Stomach (tissue), 9 donors: ENCODE measurements around the gene DPP6. TPM values are rescaled to one million over a fixed set of nuclear protein-coding genes. Genes with fewer than 3 reads are reported as not detected.

ENCODE experiments used
- DNase-seq, 2 donors: peaks; one replicate each; pipeline versions ENCODE4 v3.0.0 to v3.0.0-alpha.2; 2013 to 2019
- H3K27ac ChIP-seq, 5 donors: fragments of 200-600 bp in 4 of 5; sonication (generic) in 4 of 5; one replicate each; pipeline ENCODE4 v1.5.1; 2013 to 2019; ENCODE audit warnings: mild to moderate bottlenecking in 1 of 5, moderate library complexity in 1 of 5
- H3K27me3 ChIP-seq, 3 donors: fragments of 200-600 bp; sonication (generic); one replicate each; pipeline ENCODE4 v1.5.1; 2017 to 2019; ENCODE audit warnings: mixed run types in 1 of 3
- H3K36me3 ChIP-seq, 4 donors: fragments of 200-600 bp; sonication (generic); 1 replicate in 3 of 4; 2 replicates in 1 of 4; pipeline ENCODE4 v1.5.1; 2016 to 2019
- H3K4me1 ChIP-seq, 4 donors: fragments of 200-600 bp; sonication (generic); one replicate each; pipeline ENCODE4 v1.5.1; 2016 to 2019
- H3K4me3 ChIP-seq, 4 donors: fragments of 200-600 bp; sonication (generic) in 3 of 4; one replicate each; pipeline ENCODE4 v1.5.1; 2016 to 2019; ENCODE audit warnings: mild to moderate bottlenecking in 1 of 4
- H3K9me3 ChIP-seq, 4 donors: fragments of 200-600 bp; sonication (generic); one replicate each; pipeline ENCODE4 v1.5.1; 2016 to 2019
- CTCF ChIP-seq, 7 experiments: fragments of 450-650 bp in 4 of 7; fragments of 200-600 bp in 3 of 7; sonication (generic) in 3 of 7; IDR thresholded peaks; one replicate each; pipeline ENCODE4 v1.5.1; 2016 to 2019; ENCODE audit warnings: antibody characterized with exemption in 7 of 7, control low read depth in 2 of 7, mild to moderate bottlenecking in 1 of 7
- EP300 ChIP-seq: sonication (generic); formaldehyde crosslinking; IDR thresholded peaks from one replicate; pipeline ENCODE4 v1.6.1; 2017; ENCODE audit warnings: antibody characterized with exemption
- POLR2A ChIP-seq, 4 donors: fragments of 450-650 bp; IDR thresholded peaks; one replicate each; pipeline ENCODE4 v1.6.1; 2016; ENCODE audit warnings: antibody characterized with exemption in 4 of 4, control low read depth in 2 of 4, mild to moderate bottlenecking in 1 of 4, moderate library complexity in 1 of 4
- POLR2AphosphoS5 ChIP-seq, 3 donors: sonication (generic); formaldehyde crosslinking; IDR thresholded peaks; one replicate each; pipeline ENCODE4 v1.6.1; 2016; ENCODE audit warnings: antibody characterized with exemption in 3 of 3
- WGBS, 5 donors: extraction: QIAGEN DNeasy Blood & Tissue Kit in 3 of 5; methylation state at CpG; one replicate each; pipeline versions ENCODE4 v1.1.5 to v1.1.7; 2013 to 2018; 5-methylcytosine and 5-hydroxymethylcytosine counted together
- intact Hi-C: fragments of 100-400 bp; cut with DNase I; formaldehyde crosslinking; loops from one replicate; pipeline ENCODE4 v1.15.1; 2023; ENCODE audit warnings: low total_unique reads
- polyA plus RNA-seq, 3 donors: library from polyadenylated mRNA; stranded (reverse); fragments of 200-250 nt; gene quantifications; one replicate each; pipeline ENCODE4 v1.2.3, GENCODE V29; 2013
- total RNA-seq, 5 donors: library from RNA; depleted of rRNA; stranded (reverse); fragments of >200 nt; gene quantifications; one replicate each; pipeline versions ENCODE4 v1.1.0 to v1.2.3, GENCODE V29; 2014 to 2016
- donor health status: healthy with polysubstance abuse.
- donor health status: Bipolar disorder and iron deficiency.
- donor health status: healthy.

DPP6 gene
- total and polyA plus RNA-seq, 8 donors: 0.15 to 29.8 (median 4.9) TPM

DNA sequence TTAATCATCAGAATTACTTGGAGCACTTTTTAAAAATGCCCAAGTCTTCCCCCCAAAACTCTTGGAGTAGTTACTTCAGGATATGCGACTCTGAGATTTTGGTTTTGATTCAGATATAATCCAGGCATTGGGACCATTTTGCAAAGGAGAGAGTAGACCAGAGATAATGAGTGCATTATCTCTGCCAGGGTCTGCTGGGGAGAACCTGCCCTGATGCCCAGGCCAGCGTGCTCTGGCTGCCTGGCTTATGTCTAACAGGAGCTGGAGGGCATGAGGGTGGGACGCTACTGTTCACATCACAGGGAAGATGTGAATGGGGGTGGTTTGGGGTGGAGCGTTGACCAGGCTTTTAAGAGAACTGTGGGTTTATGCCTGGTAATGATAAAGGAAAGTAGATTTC, 336.2 kb downstream of the DPP6 start:
- intact Hi-C loops: no loop called here
- no peak for DNase-seq
- Histone ChIP-seq H3K4me1 (no peaks in the 10 kb centered on the region), H3K4me3 (no peak overlapping the region), H3K9me3 (no peaks in the 10 kb centered on the region), H3K27me3 (no peaks in the 10 kb centered on the region), H3K27ac (no peak overlapping the region), H3K36me3 (no peaks in the 10 kb centered on the region)
- no peak for TF ChIP-seq EP300
- no peak for TF ChIP-seq POLR2AphosphoS5 (IDR thresholded peaks at IDR 0.05)
- TF ChIP-seq CTCF (IDR thresholded peaks at IDR 0.05): no peak
- TF ChIP-seq POLR2A (IDR thresholded peaks at IDR 0.05): no peak
- WGBS, 5 donors: 46 to 66% (median 61%) methylated on average over 4 of the region's 4 CpGs

DNA sequence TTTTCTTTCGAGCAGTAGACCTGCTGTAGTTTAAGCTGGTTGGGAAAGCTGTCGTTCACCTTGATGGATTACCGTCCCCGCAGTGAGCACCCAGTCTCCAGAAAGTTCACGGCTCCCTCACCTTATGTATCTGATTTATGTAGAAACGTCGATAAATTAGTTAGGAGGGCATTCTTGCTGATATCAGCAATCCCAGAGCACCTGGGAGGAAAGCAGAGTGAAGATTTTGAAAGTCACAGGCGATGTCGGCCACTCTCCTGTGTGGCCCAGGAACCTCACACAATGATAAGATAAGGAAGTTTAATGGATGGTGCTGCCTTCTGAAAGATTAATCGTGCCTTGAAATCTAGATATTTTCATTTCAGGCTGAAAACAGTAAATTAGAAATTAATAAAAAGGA, 336.8 kb downstream of the DPP6 start:
- H3K4me1 ChIP-seq: no peaks in the 10 kb centered on the region
- 14 to 26% (median 22%) methylated on average over 10 of the region's 10 CpGs for WGBS, 5 donors

DNA sequence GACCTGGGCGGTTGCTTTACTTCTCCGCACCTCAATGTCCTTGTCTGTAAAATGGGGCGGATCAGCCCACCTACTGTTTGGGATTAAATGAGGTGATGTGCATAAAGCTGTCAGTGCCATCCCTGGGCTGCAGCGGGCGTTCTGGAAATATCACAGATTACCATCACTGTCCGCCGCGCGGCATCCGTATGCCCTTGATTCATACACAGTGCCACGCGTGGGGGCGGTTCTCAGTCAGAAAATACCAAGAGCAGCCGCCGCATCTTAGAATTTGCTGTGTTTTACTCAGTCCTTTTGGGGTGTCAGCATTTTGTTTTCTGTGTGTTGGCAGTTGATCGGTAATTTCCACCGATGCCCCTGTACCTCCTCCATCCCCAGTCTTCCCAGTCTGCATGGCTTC, 338.8 kb downstream of the DPP6 start:
- intact Hi-C loops: no loop called here
- H3K4me1 ChIP-seq: no peaks in the 10 kb centered on the region
- DNase-seq: no peak
- H3K4me3 ChIP-seq: no peak overlapping the region
- no peaks in the 10 kb centered on the region for H3K27me3 ChIP-seq
- H3K27ac ChIP-seq: no peak overlapping the region
- no peaks in the 10 kb centered on the region for H3K36me3 ChIP-seq
- 95 to 99% (median 97%) methylated on average over 16 to 17 of the region's 17 CpGs for WGBS, 5 donors
- TF ChIP-seq POLR2AphosphoS5 (IDR thresholded peaks at IDR 0.05) (no peak), POLR2A (IDR thresholded peaks at IDR 0.05) (no peak), CTCF (IDR thresholded peaks at IDR 0.05) (no peak), EP300 (no peak)
- H3K9me3 ChIP-seq: no peaks in the 10 kb centered on the region

More for the DNA sequence above, 336.8 kb downstream of the DPP6 start:
- TF ChIP-seq CTCF (IDR thresholded peaks at IDR 0.05) (no peak), POLR2AphosphoS5 (IDR thresholded peaks at IDR 0.05) (no peak), POLR2A (IDR thresholded peaks at IDR 0.05) (no peak), EP300 (no peak)
- H3K4me3 ChIP-seq: no peak overlapping the region
- intact Hi-C loops: no loop called here
- DNase-seq: no peak
- H3K36me3 ChIP-seq: no peaks in the 10 kb centered on the region
- H3K9me3 ChIP-seq: no peaks in the 10 kb centered on the region
- H3K27me3 ChIP-seq: no peaks in the 10 kb centered on the region
- H3K27ac ChIP-seq: no peak overlapping the region

GRCh38 chr7:154394804-154395203, 342.6 kb downstream of the DPP6 start:
- Histone ChIP-seq H3K4me3 (no peak overlapping the region), H3K27ac (no peak overlapping the region), H3K9me3 (no peaks in the 10 kb centered on the region), H3K27me3 (no peaks in the 10 kb centered on the region), H3K36me3 (no peaks in the 10 kb centered on the region), H3K4me1 (no peaks in the 10 kb centered on the region)
- DNase-seq: no peak
- WGBS, 5 donors: 79 to 92% (median 84%) methylated on average over 2 of the region's 2 CpGs
- TF ChIP-seq POLR2AphosphoS5 (IDR thresholded peaks at IDR 0.05) (no peak), EP300 (no peak), POLR2A (IDR thresholded peaks at IDR 0.05) (no peak), CTCF (IDR thresholded peaks at IDR 0.05) (no peak)
- intact Hi-C loops: no loop called here
